Kidney epithelial cell (primary cell): ENCODE data around the gene CSKMT. TPM values are rescaled to one million over a fixed set of nuclear protein-coding genes. Genes with fewer than 3 reads are reported as not detected.

Experiments
- DNase-seq: peaks from one replicate; pipeline ENCODE4 v3.0.0-alpha.2; 2010; ENCODE audit warnings: low read depth
- H3K27me3 ChIP-seq: 2 replicates; pipeline ENCODE4 v1.6.0; 2011; ENCODE audit warnings: low read length; ENCODE audit not compliant: control insufficient read depth, insufficient read depth
- H3K36me3 ChIP-seq: 2 replicates; pipeline ENCODE4 v1.5.1; 2011; ENCODE audit warnings: low read length; ENCODE audit not compliant: control insufficient read depth, insufficient read depth
- H3K4me3 ChIP-seq: 2 replicates; pipeline ENCODE4 v1.5.1; 2011; ENCODE audit warnings: low read depth, mild to moderate bottlenecking, control low read depth, low read length
- CTCF ChIP-seq: IDR thresholded peaks from 2 replicates; pipeline ENCODE4 v1.5.1; 2011; ENCODE audit warnings: mild to moderate bottlenecking, moderate library complexity, low read length, control low read depth, inconsistent platforms; ENCODE audit not compliant: insufficient read depth, poor library complexity, severe bottlenecking
- total RNA-seq: library from RNA; depleted of rRNA; stranded (reverse); fragments of >200 nt; gene quantifications from 2 replicates; pipeline ENCODE4 v1.2.3, GENCODE V29; 2015

Gene CSKMT
- total RNA-seq, 1 donor from 2014 or later = 3.4 TPM

- no peak for DNase-seq
- peak overlapping the region; percentile 85 for H3K4me3 ChIP-seq
- H3K36me3 ChIP-seq = peaks cover 1% of the 10 kb centered on the region
- H3K27me3 ChIP-seq = no peaks in the 10 kb centered on the region
- no peak for TF ChIP-seq CTCF
Observed at GRCh38 chr11:62652161-62653006, 12.7 kb upstream of the CSKMT start.

- Histone ChIP-seq H3K4me3 (no peak overlapping the region), H3K27me3 (no peaks in the 10 kb centered on the region), H3K36me3 (no peaks in the 10 kb centered on the region)
- TF ChIP-seq CTCF = no peak
- no peak for DNase-seq
Observed at GRCh38 chr11:62654297-62654696, 10.8 kb upstream of the CSKMT start.

- no peak overlapping the region for H3K4me3 ChIP-seq
- DNase-seq = no peak
- no peaks in the 10 kb centered on the region for H3K36me3 ChIP-seq
- no peaks in the 10 kb centered on the region for H3K27me3 ChIP-seq
- no peak for TF ChIP-seq CTCF
Observed at GRCh38 chr11:62656796-62657429, 8.2 kb upstream of the CSKMT start.

GRCh38 chr11:62664405-62665074 is 572 bp upstream of the CSKMT start:
- Histone ChIP-seq H3K36me3 (peaks cover 1% of the 10 kb centered on the region), H3K27me3 (no peaks in the 10 kb centered on the region), H3K4me3 (peak overlapping the region; percentile 77)
- no peak for TF ChIP-seq CTCF
- no peak for DNase-seq

- peak overlapping the region; percentile 77 for H3K4me3 ChIP-seq
- DNase-seq = no peak
- H3K36me3 ChIP-seq = peaks cover 1% of the 10 kb centered on the region
- H3K27me3 ChIP-seq = no peaks in the 10 kb centered on the region
- TF ChIP-seq CTCF = no peak
Observed at GRCh38 chr11:62665599-62666258, 617 bp downstream of the CSKMT start.
